VCaP (cell line): ENCODE data around the gene TMEM50B.
A peak's percentile ranks its signal among the peaks of the same experiment; 100 is the strongest.
"Not testable (repeated sequence)": the region's sequence is repeated elsewhere in the genome, so short reads cannot be mapped to it uniquely, and the experiment has no call there.

Experiments
- H3K27ac ChIP-seq: fragments of 450-650 bp; 2 replicates; pipeline ENCODE4 v1.5.1; 2017
- CTCF ChIP-seq: fragments of 450-650 bp; conservative IDR thresholded peaks from 2 replicates; pipeline ENCODE4 v1.5.1; 2017; ENCODE audit warnings: mild to moderate bottlenecking, moderate library complexity

TMEM50B gene

GRCh38 chr21:33477066-33477465 lies 2.7 kb downstream of the TMEM50B start:
- H3K27ac ChIP-seq, result 0 out of 2 replicates have a peak overlapping the region, but pooled peaks have one; percentile 92
- TF ChIP-seq CTCF, result no peak

- H3K27ac ChIP-seq, result no peak overlapping the region
- no peak for TF ChIP-seq CTCF
Observed at GRCh38 chr21:33473344-33473743, 6.4 kb downstream of the TMEM50B start.

- no peak for TF ChIP-seq CTCF
Observed at GRCh38 chr21:33470701-33471100, 9.1 kb downstream of the TMEM50B start.

GRCh38 chr21:33469183-33469582 lies 10.6 kb downstream of the TMEM50B start:
- not testable (repeated sequence) for H3K27ac ChIP-seq

More at GRCh38 chr21:33470701-33471100, 9.1 kb downstream of the TMEM50B start:
- no peak overlapping the region for H3K27ac ChIP-seq

- TF ChIP-seq CTCF, result no peak
- peak overlapping the region; percentile 18 for H3K27ac ChIP-seq
Observed at GRCh38 chr21:33461538-33462250, 18.1 kb downstream of the TMEM50B start.

GRCh38 chr21:33458861-33459260 lies 20.9 kb downstream of the TMEM50B start:
- H3K27ac ChIP-seq, result no peak overlapping the region
- no peak for TF ChIP-seq CTCF

- H3K27ac ChIP-seq, result no peak overlapping the region
- no peak for TF ChIP-seq CTCF
Observed at GRCh38 chr21:33455686-33456446, 23.9 kb downstream of the TMEM50B start.

GRCh38 chr21:33452362-33452761 lies 27.4 kb downstream of the TMEM50B start:
- H3K27ac ChIP-seq, result peak overlapping the region; percentile 76
- no peak for TF ChIP-seq CTCF
